H4 (cell line): ENCODE measurements around the gene BEND2. TPM values are rescaled to one million over a fixed set of nuclear protein-coding genes. Genes with fewer than 3 reads are reported as not detected.
"Not testable (repeated sequence)": the region's sequence is repeated elsewhere in the genome, so short reads cannot be mapped to it uniquely, and the experiment has no call there.

ENCODE experiments used
- DNase-seq: peaks from one replicate; pipeline ENCODE4 v3.0.0-alpha.2; 2015; ENCODE audit warnings: low spot score
- total RNA-seq: library from RNA; depleted of rRNA; stranded (reverse); fragments of >200 nt; shearing (Covaris generic); gene quantifications from 2 replicates; pipeline ENCODE4 v1.2.3, GENCODE V29; 2014; rRNA removed

The BEND2 gene
- not detected in 2 replicates for total RNA-seq

GRCh38 chrX:18220786-18221185 lies at the start of gene BEND2:
Gene BEND2 (minus strand): TSS chrX:18220886. CDS start chrX:18220750, 136 bp downstream.
- no peak for DNase-seq

DNA sequence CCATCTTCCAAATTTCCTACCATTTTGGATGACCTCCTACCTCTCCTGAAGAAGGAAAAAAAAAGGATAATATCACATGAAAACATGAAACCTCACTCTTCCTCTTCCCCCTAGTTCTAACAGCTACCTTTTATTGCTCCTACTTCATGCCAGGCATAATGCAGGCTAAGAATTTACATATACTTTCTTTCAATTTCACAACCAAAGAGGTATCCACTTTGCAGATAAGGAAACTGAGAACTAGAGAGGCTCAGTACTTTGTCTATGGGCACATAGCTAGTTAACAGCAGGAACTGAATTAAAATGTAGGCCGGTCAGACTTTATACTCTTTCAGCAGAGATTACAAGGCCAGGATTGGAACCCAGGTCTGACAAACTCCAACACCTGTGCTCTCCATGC lies 34.4 kb upstream of the BEND2 start:
- DNase-seq, result no peak

- no peak for DNase-seq
These were observed 32.1 kb upstream of the BEND2 start for GRCh38 chrX:18252644-18253359.

GRCh38 chrX:18229646-18230045 lies 9.0 kb upstream of the BEND2 start:
- DNase-seq, result not testable (repeated sequence)

- no peak for DNase-seq
These were observed 7.4 kb upstream of the BEND2 start for GRCh38 chrX:18228069-18228468.

GRCh38 chrX:18227458-18227857 lies 6.8 kb upstream of the BEND2 start:
- no peak for DNase-seq

DNA sequence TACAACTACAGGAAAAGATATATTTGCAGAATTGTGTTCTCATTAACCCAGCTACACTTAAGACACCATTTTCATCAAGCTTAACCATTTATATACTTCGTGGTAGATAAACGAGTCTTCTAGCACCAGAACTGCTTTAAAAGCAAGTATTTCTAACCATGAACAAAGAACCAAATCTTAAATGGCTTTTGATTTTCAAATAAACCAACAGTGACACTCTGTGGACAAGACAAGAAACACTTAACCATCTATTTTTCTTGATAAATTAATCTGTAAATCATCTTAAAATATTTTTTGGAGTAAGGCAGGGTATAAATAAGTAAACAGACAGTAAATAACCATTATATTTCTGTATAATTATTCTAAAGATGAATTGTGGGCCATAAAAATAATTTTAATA lies 10.2 kb downstream of the BEND2 start:
- DNase-seq, result no peak

DNA sequence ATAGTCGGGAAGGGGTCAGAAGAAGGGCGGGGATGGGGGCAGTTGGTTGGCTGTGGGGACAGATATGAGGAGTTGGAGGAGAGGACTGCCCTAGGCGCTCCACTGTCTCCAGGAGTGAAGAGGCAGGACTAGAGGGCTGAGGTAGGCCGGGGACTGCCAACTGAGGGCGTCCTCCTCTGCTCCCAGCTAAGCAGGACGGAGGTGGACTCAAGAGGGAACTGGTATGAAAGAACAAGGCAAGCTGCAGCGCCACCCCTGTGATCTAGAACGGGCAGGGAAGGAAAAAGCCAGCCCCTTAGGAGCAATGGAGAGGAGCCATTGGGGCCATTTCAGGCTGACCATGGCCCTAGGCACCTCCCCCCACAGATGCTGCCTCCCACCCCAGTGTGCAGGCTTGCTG lies 14.0 kb downstream of the BEND2 start:
- DNase-seq, result no peak

DNA sequence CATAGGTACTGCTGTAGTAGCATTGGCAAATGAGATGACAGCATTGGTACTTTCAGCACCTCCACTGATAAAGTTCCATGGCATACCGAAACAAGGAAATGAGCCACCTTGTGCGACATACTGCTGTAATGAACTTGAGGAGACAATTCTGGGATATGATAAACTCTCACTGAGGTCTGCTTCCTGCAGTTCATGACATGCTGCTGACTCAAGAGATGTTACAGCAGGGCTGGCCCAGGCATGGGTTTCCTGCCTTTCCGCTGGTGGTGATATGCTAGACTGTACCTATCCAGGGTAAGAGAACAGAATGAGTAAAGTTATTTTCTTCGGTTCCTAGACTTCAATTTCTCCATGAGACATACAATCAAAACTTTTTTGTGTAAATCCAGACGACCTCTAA lies 17.1 kb downstream of the BEND2 start:
- no peak for DNase-seq

GRCh38 chrX:18194688-18195087 lies 26.0 kb downstream of the BEND2 start:
- no peak for DNase-seq

DNA sequence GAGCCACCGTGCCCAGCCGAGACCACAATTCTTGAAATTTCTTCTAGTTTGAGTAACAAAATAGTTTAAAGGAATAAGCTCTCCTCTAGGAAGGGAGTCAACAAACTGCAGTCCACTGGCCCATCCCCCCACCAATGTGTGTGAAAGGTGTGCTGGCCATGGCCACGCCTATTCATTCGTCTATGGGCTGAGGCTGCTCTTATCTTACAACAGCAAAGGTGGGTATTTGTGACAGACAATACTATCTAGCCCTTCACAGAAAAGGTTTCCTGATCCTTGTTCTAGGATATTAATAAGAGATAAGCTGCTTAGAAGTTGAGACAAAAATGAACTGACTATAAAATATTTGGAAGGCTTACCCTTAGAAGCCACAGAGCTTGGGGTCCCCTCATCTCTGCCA lies 41.2 kb downstream of the BEND2 start:
- DNase-seq, result no peak

DNA sequence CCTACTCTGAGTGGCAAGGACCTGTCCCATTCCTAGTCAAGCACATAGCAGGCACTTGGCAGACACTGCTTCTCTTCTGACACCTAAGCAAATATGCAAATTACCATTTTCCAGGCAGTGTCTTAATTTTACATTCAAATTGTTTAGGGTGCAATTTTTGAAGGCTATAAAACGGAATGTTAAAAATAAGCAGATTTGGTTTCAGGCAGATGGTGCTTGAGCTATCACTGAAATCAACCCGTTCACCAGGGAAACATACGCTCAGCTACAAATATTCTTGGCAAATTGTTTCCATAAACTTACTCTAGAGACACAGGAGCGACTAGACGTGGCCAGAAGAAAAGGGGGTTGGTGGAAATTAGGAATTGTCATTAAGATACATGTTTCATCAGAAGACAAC lies 45.7 kb downstream of the BEND2 start:
- no peak for DNase-seq

GRCh38 chrX:18174209-18174608 lies 46.5 kb downstream of the BEND2 start:
- DNase-seq, result no peak

DNA sequence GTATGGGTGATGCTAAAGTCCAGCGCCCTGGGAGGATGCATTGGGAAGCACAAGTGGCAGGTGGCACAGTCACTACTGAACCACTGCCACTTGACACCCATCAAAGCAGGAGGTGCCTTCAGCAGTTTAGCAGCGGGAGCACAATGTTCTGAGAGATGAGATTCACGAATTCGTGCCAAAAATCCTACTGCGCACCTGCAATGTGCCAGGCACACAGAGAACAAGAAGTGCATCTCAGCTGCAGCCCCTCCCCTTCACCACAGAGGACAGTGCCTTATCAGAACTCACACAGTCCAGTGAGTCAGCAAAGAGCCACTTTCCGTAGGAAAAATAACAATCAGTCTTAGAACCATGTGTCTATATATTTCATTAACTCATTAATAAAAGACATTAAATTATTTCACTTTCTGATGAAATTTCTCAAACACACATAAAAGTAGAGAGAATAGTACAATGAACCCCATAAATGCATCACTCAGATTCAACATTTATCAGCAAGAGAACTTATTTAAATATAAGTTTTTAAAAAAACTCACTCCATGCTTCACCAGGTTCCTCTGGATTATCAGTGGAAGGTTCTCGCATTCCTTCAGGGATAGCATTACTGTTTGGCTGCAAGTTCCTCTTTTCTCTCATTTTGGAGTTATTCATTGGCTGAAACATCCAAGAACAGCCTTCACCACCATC lies 47.0 kb downstream of the BEND2 start:
- DNase-seq, result no peak

GRCh38 chrX:18172970-18173369 lies 47.7 kb downstream of the BEND2 start:
- no peak for DNase-seq

- no peak for DNase-seq
These were observed 49.8 kb downstream of the BEND2 start for GRCh38 chrX:18170910-18171309.

GRCh38 chrX:18166068-18166467 lies 54.6 kb downstream of the BEND2 start:
- DNase-seq, result no peak

DNA sequence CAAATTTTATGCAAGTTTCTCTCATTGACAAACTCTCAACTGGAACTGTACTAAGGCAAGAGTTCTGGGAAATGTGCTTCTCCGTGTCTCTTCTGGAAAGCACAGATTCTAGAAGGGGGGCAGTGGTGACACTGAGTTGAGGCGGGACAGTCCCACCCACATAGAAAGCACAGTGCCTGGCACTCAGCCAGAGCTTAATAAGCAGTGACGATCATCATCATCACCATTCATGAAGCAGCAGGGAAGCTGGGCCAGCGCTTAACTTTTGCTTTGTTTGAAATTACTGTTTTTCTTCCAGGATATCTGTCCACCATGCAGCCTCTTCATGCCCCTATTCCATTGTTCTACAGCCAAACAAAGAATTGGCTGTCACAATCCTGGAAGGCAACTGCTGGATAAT lies 60.3 kb downstream of the BEND2 start:
- no peak for DNase-seq

GRCh38 chrX:18158963-18159362 lies 61.7 kb downstream of the BEND2 start:
- no peak for DNase-seq

- DNase-seq, result no peak
These were observed 69.0 kb downstream of the BEND2 start for GRCh38 chrX:18151649-18152048.

- no peak for DNase-seq
These were observed 69.5 kb downstream of the BEND2 start for GRCh38 chrX:18151157-18151556.

DNA sequence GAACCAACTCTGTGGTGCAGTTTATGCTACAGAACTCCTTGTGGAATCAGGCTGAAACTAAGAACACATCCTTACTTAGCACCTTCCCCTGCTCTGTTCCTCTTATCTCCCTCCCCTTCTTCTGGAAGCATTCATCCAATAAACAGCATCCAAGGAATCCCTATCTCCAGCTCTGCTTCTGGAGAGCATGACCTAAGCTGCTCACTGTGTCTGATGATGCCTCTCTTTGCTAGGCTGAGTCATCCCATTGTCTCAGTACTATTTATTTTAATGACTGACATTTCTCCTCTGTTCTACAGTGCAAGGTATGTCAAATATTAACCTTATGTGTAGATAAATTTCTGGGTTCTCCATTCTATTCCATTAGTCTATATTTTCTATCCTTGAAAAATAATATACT lies 71.2 kb downstream of the BEND2 start:
- DNase-seq, result no peak

- no peak for DNase-seq
These were observed 73.7 kb downstream of the BEND2 start for GRCh38 chrX:18146954-18147353.

- DNase-seq, result no peak
These were observed 74.7 kb downstream of the BEND2 start for GRCh38 chrX:18146009-18146408.
